K562 (cell line): ENCODE results near the gene YKT6. TPM values are rescaled to one million over a fixed set of nuclear protein-coding genes. Genes with fewer than 3 reads are reported as not detected.
A peak's percentile ranks its signal among the peaks of the same experiment; 100 is the strongest.

ENCODE experiments used
- ATAC-seq: fragments of 200-7000 bp; cut with Tn5 transposase; 3 replicates; pipeline ENCODE4 v1.9.1; 2020; ENCODE audit warnings: moderate library complexity
- BruUV-seq: library from RNA; stranded (reverse); fragments of 400-500 nt; replicated peaks from 2 replicates; lab custom pipeline; 2021; lab: Mats Ljungman, UMichigan
- CTCF ChIA-PET: fragments of 300-600 bp; formaldehyde crosslinking; extraction: SDS; loops from one replicate; lab custom pipeline; 2021; ENCODE audit warnings: low intra/inter-chr PET ratio; lab: Yijun Ruan, JAX
- POLR2A ChIA-PET: fragments of 300-600, 350-650 bp; sonication (Branson Sonifier 250); formaldehyde crosslinking; extraction: SDS; loops from one replicate; lab custom pipeline; 2021; ENCODE audit warnings: antibody characterized with exemption, inconsistent platforms; lab: Yijun Ruan, JAX
- DNase-seq, 4 experiments: peaks; one replicate each; pipeline versions ENCODE4 v3.0.0 to v3.0.0-alpha.2; 2011 to 2018; ENCODE audit warnings: low spot score in 3 of 4, mixed read lengths in 3 of 4; ENCODE audit errors: extremely low read depth in 1 of 4
- FAIRE-seq: peaks from 2 replicates; lab custom pipeline; 2011; peaks lifted over from hg19 to GRCh38; lab: Jason Lieb, UNC
- H2AFZ ChIP-seq: 2 replicates; pipeline ENCODE4 v1.6.0; 2011; ENCODE audit warnings: low read depth, low read length, control low read depth, inconsistent platforms
- H3K27ac ChIP-seq: fragments of 200-600 bp; 3 replicates; pipeline ENCODE4 v1.8.0; 2011; ENCODE audit warnings: low read depth, mild to moderate bottlenecking, control low read depth, inconsistent platforms, low read length, moderate library complexity, mixed read lengths; ENCODE audit errors: extremely low read depth
- H3K27me3 ChIP-seq, 2 experiments: fragments of 300-600 bp in 1 of 2; 2 replicates in 1 of 2; 3 replicates in 1 of 2; pipeline versions ENCODE4 v1.6.0 to v1.8.0; 2011; ENCODE audit warnings: inconsistent platforms in 2 of 2, low read length in 2 of 2, mild to moderate bottlenecking in 1 of 2, mixed read lengths in 1 of 2, moderate library complexity in 1 of 2; ENCODE audit not compliant: control insufficient read depth in 2 of 2, insufficient read depth in 2 of 2
- H3K36me3 ChIP-seq: fragments of 300-600 bp; 3 replicates; pipeline ENCODE4 v1.8.0; 2011; ENCODE audit warnings: mild to moderate bottlenecking, low read length, inconsistent platforms; ENCODE audit not compliant: control insufficient read depth, insufficient read depth
- H3K4me1 ChIP-seq, 2 experiments: fragments of 200-600 bp in 1 of 2; replicated peaks in 1 of 2; 2 replicates in 1 of 2; 3 replicates in 1 of 2; pipeline versions ENCODE4 v1.5.1 to v1.8.0; 2011; ENCODE audit warnings: inconsistent platforms in 2 of 2, low read length in 2 of 2, mild to moderate bottlenecking in 1 of 2, mixed read lengths in 1 of 2, moderate library complexity in 1 of 2; ENCODE audit not compliant: control insufficient read depth in 2 of 2, insufficient read depth in 2 of 2
- H3K4me2 ChIP-seq: 2 replicates; pipeline ENCODE4 v1.6.1; 2011; ENCODE audit warnings: low read length, control low read depth, inconsistent platforms, mixed read lengths; ENCODE audit not compliant: insufficient read depth
- H3K4me3 ChIP-seq: fragments of 200-600 bp; sonication (generic), shearing (Covaris generic); 2 replicates; pipeline ENCODE4 v1.5.1; 2016; ENCODE audit warnings: control low read depth, inconsistent platforms
- H3K79me2 ChIP-seq: fragments of 200-600 bp; 3 replicates; pipeline ENCODE4 v1.8.0; 2011; ENCODE audit warnings: low read length, inconsistent platforms; ENCODE audit not compliant: control insufficient read depth, insufficient read depth
- H3K9ac ChIP-seq, 2 experiments: 2 replicates each; pipeline versions ENCODE4 v1.6.0 to v1.6.1; 2011; ENCODE audit warnings: low read depth in 2 of 2, low read length in 2 of 2, control low read depth in 1 of 2, inconsistent platforms in 1 of 2, mild to moderate bottlenecking in 1 of 2, mixed read lengths in 1 of 2; ENCODE audit not compliant: insufficient read depth in 1 of 2
- H3K9me1 ChIP-seq: one replicate; pipeline ENCODE4 v1.6.0; 2011; ENCODE audit warnings: inconsistent platforms, mild to moderate bottlenecking, low read length, moderate library complexity; ENCODE audit not compliant: control insufficient read depth, insufficient read depth
- H3K9me3 ChIP-seq: replicated peaks from 2 replicates; pipeline ENCODE4 v1.5.1; 2011; ENCODE audit warnings: low read depth, low read length, inconsistent platforms; ENCODE audit not compliant: control insufficient read depth, insufficient read depth
- H4K20me1 ChIP-seq: replicated peaks from 2 replicates; pipeline ENCODE4 v1.6.1; 2011; ENCODE audit warnings: low read length, inconsistent platforms, mixed read lengths; ENCODE audit not compliant: control insufficient read depth, insufficient read depth
- ARNT ChIP-seq, 2 experiments: fragments of 450-650 bp; IDR thresholded peaks; 2 replicates each; pipeline ENCODE4 v1.6.1; 2016; ENCODE audit warnings: mild to moderate bottlenecking in 1 of 2
- CBX8 ChIP-seq: fragments of 200-600 bp; sonication (generic); IDR thresholded peaks from 2 replicates; pipeline ENCODE4 v1.6.1; 2012; ENCODE audit warnings: borderline replicate concordance, mixed run types, low read depth, mild to moderate bottlenecking, moderate library complexity, mixed read lengths, low read length, control low read depth, inconsistent platforms; ENCODE audit not compliant: poor library complexity, severe bottlenecking; ENCODE audit errors: extremely low read depth
- EHMT2 ChIP-seq: fragments of 450-650 bp; IDR thresholded peaks from 2 replicates; pipeline ENCODE4 v1.6.1; 2018; ENCODE audit warnings: antibody characterized with exemption
- ELF4 ChIP-seq: fragments of 450-650 bp; formaldehyde crosslinking; IDR thresholded peaks from 2 replicates; pipeline ENCODE4 v1.4.0; 2022; ENCODE audit warnings: missing genetic modification characterization
- GATAD2A ChIP-seq: fragments of 450-650 bp; IDR thresholded peaks from 2 replicates; pipeline ENCODE4 v1.6.1; 2017
- MAFF ChIP-seq: IDR thresholded peaks from 2 replicates; pipeline ENCODE4 v1.6.1; 2012; ENCODE audit warnings: low read length, improper control_type of control experiment
- RBM39 ChIP-seq: fragments of 200-400 bp; formaldehyde crosslinking; optimal IDR thresholded peaks from 2 replicates; pipeline ENCODE3; 2018; ENCODE audit warnings: low read depth, low read length
- SIRT6 ChIP-seq: IDR thresholded peaks from one replicate; pipeline ENCODE4 v1.6.1; 2012; ENCODE audit warnings: low read depth, mild to moderate bottlenecking, control low read depth, inconsistent platforms, low read length, moderate library complexity
- YY1 ChIP-seq, 3 experiments: IDR thresholded peaks; 2 replicates each; pipeline ENCODE4 v1.6.1; 2011; ENCODE audit warnings: low read length in 2 of 3, mild to moderate bottlenecking in 2 of 3, moderate library complexity in 2 of 3, borderline replicate concordance in 1 of 3, control low read depth in 1 of 3, low read depth in 1 of 3; ENCODE audit not compliant: insufficient read depth in 3 of 3, insufficient replicate concordance in 2 of 3, control insufficient read depth in 1 of 3, insufficient read length in 1 of 3; ENCODE audit errors: extremely low read depth in 1 of 3
- ZNF12 ChIP-seq: sonication (generic); formaldehyde crosslinking; IDR thresholded peaks from 2 replicates; pipeline ENCODE4 v1.4.0; 2020; ENCODE audit warnings: mild to moderate bottlenecking, missing genetic modification reagents
- ZNF431 ChIP-seq: sonication (generic); formaldehyde crosslinking; IDR thresholded peaks from 2 replicates; pipeline ENCODE4 v1.8.0; 2022; ENCODE audit warnings: mild to moderate bottlenecking, missing genetic modification reagents
- WGBS: fragments of 100-300 bp; shearing (Covaris generic); methylation state at CpG from one replicate; pipeline ENCODE4 v1.1.6; 2016; ENCODE audit warnings: low coverage, mixed read lengths; ENCODE audit not compliant: insufficient coverage; ENCODE audit errors: missing lambda C conversion rate; 5-methylcytosine and 5-hydroxymethylcytosine counted together
- in situ Hi-C: fragments of 300-500 bp; cut with MboI; formaldehyde crosslinking; loops from 4 replicates; pipeline ENCODE4 v1.15.0; 2018; ENCODE audit warnings: inconsistent platforms, mixed read lengths
- intact Hi-C: fragments of 100-400 bp; cut with micrococcal nuclease; formaldehyde crosslinking; loops from 2 replicates; pipeline ENCODE4 v1.14.2; 2022
- polyA plus RNA-seq, 8 experiments: library from polyadenylated mRNA; depleted of rRNA in 4 of 8; stranded (reverse) in 5 of 8; unstranded in 3 of 8; fragments of >200 nt; fragmentation: Nextera tagmentation in 2 of 8; fragmentation: Illumina TruSeq in 1 of 8; extraction: Ambion mirVana in 2 of 8; extraction: Trizol in 1 of 8; gene quantifications; 2 replicates each; pipeline versions ENCODE4 v1.2.1 to v1.2.3, GENCODE V29; 2011 to 2014; ENCODE audit warnings: inconsistent platforms in 1 of 8, missing spikeins in 1 of 8
- total RNA-seq, 7 experiments: library from RNA; depleted of rRNA in 6 of 7; stranded (reverse); fragments of >200 nt in 6 of 7; fragmentation: Illumina TruSeq in 2 of 7; extraction: Trizol in 2 of 7; gene quantifications; 2 replicates each; pipeline versions ENCODE4 v1.2.1 to v1.2.3, GENCODE V29; 2011 to 2021; ENCODE audit warnings: low replicate concordance in 1 of 7
- TF ChIP-seq, protein P1 (sequence below): fragments of 450-650 bp; formaldehyde crosslinking; IDR thresholded peaks from 2 replicates; pipeline ENCODE4 v1.4.0; 2020; ENCODE audit warnings: mild to moderate bottlenecking, moderate library complexity
- TF ChIP-seq, protein P2 (sequence below): sonication (generic); formaldehyde crosslinking; IDR thresholded peaks from 2 replicates; pipeline ENCODE4 v1.8.0; 2022; ENCODE audit warnings: mild to moderate bottlenecking, missing genetic modification reagents

The YKT6 gene
- total and polyA plus RNA-seq, 9 of the 15 experiments (the other 6 are each of a cell fraction or from before 2014, with no cell fraction given) = 1.6 to 90.6 (median 75.1) TPM

DNA sequence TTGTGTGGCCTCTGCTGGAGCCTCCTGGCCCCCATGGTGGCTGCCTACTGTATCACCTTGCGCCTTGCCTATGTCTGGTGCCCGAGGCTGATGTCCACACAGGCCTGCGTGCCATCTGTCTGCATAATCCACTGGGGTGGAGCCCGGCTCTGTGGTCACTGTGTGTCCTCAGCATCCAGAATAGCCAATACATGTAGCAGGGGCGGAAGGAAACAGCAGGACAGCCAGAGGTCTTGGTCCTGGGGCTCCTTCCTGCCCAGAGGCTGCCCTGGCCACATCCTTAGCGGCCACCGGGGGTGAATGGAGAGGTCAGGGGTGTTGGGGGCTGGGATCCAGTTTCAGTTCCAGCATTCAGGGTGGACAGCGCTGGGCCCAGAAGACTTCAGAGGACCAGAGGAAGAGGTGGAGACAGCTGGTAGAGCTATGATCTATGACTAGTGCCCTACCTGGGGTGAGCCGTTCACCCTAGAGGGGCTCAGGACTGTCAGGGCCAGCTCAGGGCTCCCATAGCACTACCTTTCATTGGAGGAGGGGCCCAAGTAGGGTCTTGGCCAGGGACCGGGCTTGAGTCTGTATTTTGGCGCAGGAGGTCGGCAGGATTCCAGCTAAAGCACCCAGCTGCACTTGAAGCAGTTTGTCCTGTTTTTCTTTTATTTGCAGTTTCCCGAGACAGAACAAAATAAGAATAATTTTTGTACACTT, 15.9 kb downstream of the YKT6 start:
- CTCF ChIA-PET = interaction anchor here (0.6 kb wide), 1 partner anchor 312 kb away, joined by 5 read pairs; no protein-coding TSS in a partner anchor
- H4K20me1 ChIP-seq = peaks cover 15% of the 10 kb centered on the region
- H3K79me2 ChIP-seq = no peaks in the 10 kb centered on the region
- DNase-seq (no peak), FAIRE-seq (no peak), ATAC-seq (no peak)
- TF ChIP-seq ARNT (IDR thresholded peaks at IDR 0.05) = no peak
- TF ChIP-seq MAFF = no peak
- TF ChIP-seq, protein P1, sequence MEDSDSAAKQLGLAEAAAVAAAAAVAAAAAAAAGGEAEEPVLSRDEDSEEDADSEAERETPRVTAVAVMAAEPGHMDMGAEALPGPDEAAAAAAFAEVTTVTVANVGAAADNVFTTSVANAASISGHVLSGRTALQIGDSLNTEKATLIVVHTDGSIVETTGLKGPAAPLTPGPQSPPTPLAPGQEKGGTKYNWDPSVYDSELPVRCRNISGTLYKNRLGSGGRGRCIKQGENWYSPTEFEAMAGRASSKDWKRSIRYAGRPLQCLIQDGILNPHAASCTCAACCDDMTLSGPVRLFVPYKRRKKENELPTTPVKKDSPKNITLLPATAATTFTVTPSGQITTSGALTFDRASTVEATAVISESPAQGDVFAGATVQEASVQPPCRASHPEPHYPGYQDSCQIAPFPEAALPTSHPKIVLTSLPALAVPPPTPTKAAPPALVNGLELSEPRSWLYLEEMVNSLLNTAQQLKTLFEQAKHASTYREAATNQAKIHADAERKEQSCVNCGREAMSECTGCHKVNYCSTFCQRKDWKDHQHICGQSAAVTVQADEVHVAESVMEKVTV (CRISPR knock-in tag) = no peak
- no peak for TF ChIP-seq RBM39
- no peak for TF ChIP-seq ELF4 (CRISPR knock-in tag)
- no peak for TF ChIP-seq ZNF431
- TF ChIP-seq GATAD2A = no peak
- TF ChIP-seq CBX8 = no peak
- TF ChIP-seq, protein P2, sequence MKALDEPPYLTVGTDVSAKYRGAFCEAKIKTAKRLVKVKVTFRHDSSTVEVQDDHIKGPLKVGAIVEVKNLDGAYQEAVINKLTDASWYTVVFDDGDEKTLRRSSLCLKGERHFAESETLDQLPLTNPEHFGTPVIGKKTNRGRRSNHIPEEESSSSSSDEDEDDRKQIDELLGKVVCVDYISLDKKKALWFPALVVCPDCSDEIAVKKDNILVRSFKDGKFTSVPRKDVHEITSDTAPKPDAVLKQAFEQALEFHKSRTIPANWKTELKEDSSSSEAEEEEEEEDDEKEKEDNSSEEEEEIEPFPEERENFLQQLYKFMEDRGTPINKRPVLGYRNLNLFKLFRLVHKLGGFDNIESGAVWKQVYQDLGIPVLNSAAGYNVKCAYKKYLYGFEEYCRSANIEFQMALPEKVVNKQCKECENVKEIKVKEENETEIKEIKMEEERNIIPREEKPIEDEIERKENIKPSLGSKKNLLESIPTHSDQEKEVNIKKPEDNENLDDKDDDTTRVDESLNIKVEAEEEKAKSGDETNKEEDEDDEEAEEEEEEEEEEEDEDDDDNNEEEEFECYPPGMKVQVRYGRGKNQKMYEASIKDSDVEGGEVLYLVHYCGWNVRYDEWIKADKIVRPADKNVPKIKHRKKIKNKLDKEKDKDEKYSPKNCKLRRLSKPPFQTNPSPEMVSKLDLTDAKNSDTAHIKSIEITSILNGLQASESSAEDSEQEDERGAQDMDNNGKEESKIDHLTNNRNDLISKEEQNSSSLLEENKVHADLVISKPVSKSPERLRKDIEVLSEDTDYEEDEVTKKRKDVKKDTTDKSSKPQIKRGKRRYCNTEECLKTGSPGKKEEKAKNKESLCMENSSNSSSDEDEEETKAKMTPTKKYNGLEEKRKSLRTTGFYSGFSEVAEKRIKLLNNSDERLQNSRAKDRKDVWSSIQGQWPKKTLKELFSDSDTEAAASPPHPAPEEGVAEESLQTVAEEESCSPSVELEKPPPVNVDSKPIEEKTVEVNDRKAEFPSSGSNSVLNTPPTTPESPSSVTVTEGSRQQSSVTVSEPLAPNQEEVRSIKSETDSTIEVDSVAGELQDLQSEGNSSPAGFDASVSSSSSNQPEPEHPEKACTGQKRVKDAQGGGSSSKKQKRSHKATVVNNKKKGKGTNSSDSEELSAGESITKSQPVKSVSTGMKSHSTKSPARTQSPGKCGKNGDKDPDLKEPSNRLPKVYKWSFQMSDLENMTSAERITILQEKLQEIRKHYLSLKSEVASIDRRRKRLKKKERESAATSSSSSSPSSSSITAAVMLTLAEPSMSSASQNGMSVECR (CRISPR knock-in tag) = no peak
- TF ChIP-seq EHMT2 = no peak
- TF ChIP-seq SIRT6 = no peak
- no peak for TF ChIP-seq ZNF12 (CRISPR knock-in tag)
- no peak for TF ChIP-seq YY1 (IDR thresholded peaks at IDR 0.05; ENCODE audit: borderline replicate concordance in 1 of 3, control insufficient read depth in 1 of 3, extremely low read depth in 1 of 3, insufficient read depth in 3 of 3, insufficient read length in 1 of 3, insufficient replicate concordance in 2 of 3, low read depth in 1 of 3, low read length in 2 of 3)
- 53% methylated on average over 13 of the region's 13 CpGs for whole genome bisulfite sequencing
- H3K4me3 ChIP-seq = no peak overlapping the region
- no peak overlapping the region for H2AFZ ChIP-seq
- peaks cover 13 to 68% of the 10 kb centered on the region in 2 experiments; a peak in 4 of 5 replicates for H3K4me1 ChIP-seq
- H3K4me2 ChIP-seq = no peak overlapping the region
- intact Hi-C loops (no loop called here), in situ Hi-C loops (no loop called here)
- H3K36me3 ChIP-seq = peaks cover 16% of the 10 kb centered on the region; the same call in 2 of the 3 replicates
- BruUV-seq = no TSS peak
- H3K27ac ChIP-seq = no peak overlapping the region
- H3K9me3 ChIP-seq = no peaks in the 10 kb centered on the region
- peaks cover 9% of the 10 kb centered on the region for H3K9me1 ChIP-seq
- H3K9ac ChIP-seq = peak overlapping the region in 1 of 2 experiments; percentile 3; a peak in 1 of 4 replicates
- POLR2A ChIA-PET = interaction anchor here (2.2 kb wide), 1 partner anchor 12 kb away, joined by 9 read pairs; no protein-coding TSS in a partner anchor
- no peaks in the 10 kb centered on the region for H3K27me3 ChIP-seq
